HEK293 (cell line): Measurements from ENCODE around the gene GTF2H2C.
A peak's percentile ranks its signal among the peaks of the same experiment; 100 is the strongest.

Experiments used
- GLI4 ChIP-seq: fragments of 450-650 bp; formaldehyde crosslinking; IDR thresholded peaks from 2 replicates; pipeline ENCODE4 v1.5.1; 2016; ENCODE audit warnings: missing biosample characterization, missing genetic modification characterization
- MYNN ChIP-seq: fragments of 450-650 bp; formaldehyde crosslinking; IDR thresholded peaks from 2 replicates; pipeline ENCODE4 v1.5.1; 2016; ENCODE audit warnings: missing biosample characterization, missing genetic modification characterization, borderline replicate concordance
- REPIN1 ChIP-seq: fragments of 450-650 bp; formaldehyde crosslinking; IDR thresholded peaks from 2 replicates; pipeline ENCODE4 v1.5.1; 2017; ENCODE audit warnings: missing biosample characterization, missing genetic modification characterization, low read depth
- TCF7L2 ChIP-seq: IDR thresholded peaks from 2 replicates; pipeline ENCODE4 v1.6.1; 2011; ENCODE audit warnings: low read depth, mild to moderate bottlenecking, inconsistent platforms, low read length, moderate library complexity, borderline replicate concordance
- WT1 ChIP-seq: fragments of 450-650 bp; formaldehyde crosslinking; IDR thresholded peaks from 2 replicates; pipeline ENCODE4 v1.5.1; 2016; ENCODE audit warnings: missing biosample characterization, missing genetic modification characterization
- ZBTB20 ChIP-seq: fragments of 450-650 bp; formaldehyde crosslinking; IDR thresholded peaks from 2 replicates; pipeline ENCODE4 v1.5.1; 2016; ENCODE audit warnings: missing biosample characterization, missing genetic modification characterization
- ZNF10 ChIP-seq: fragments of 450-650 bp; formaldehyde crosslinking; IDR thresholded peaks from 2 replicates; pipeline ENCODE4 v1.5.1; 2017; ENCODE audit warnings: missing biosample characterization, missing genetic modification characterization
- ZNF114 ChIP-seq: fragments of 450-650 bp; formaldehyde crosslinking; IDR thresholded peaks from 2 replicates; pipeline ENCODE4 v1.5.0; 2017; ENCODE audit warnings: missing biosample characterization, missing genetic modification characterization
- ZNF19 ChIP-seq: fragments of 450-650 bp; formaldehyde crosslinking; IDR thresholded peaks from 2 replicates; pipeline ENCODE4; 2016; ENCODE audit warnings: missing biosample characterization, missing genetic modification characterization, low read depth
- ZNF23 ChIP-seq: fragments of 450-650 bp; formaldehyde crosslinking; IDR thresholded peaks from 2 replicates; pipeline ENCODE4 v1.5.1; 2016; ENCODE audit warnings: missing biosample characterization, missing genetic modification characterization, borderline replicate concordance
- ZNF473 ChIP-seq: fragments of 450-650 bp; formaldehyde crosslinking; IDR thresholded peaks from 2 replicates; pipeline ENCODE4 v1.5.1; 2017; ENCODE audit warnings: missing biosample characterization, missing genetic modification characterization
- ZNF529 ChIP-seq: fragments of 450-650 bp; formaldehyde crosslinking; IDR thresholded peaks from 2 replicates; pipeline ENCODE4 v1.5.1; 2017; ENCODE audit warnings: missing genetic modification characterization, missing biosample characterization; ENCODE audit not compliant: insufficient replicate concordance
- ZNF530 ChIP-seq: fragments of 450-650 bp; formaldehyde crosslinking; IDR thresholded peaks from 2 replicates; pipeline ENCODE4 v1.5.1; 2016; ENCODE audit warnings: low read depth, missing biosample characterization, missing genetic modification characterization
- ZNF610 ChIP-seq: fragments of 450-650 bp; formaldehyde crosslinking; IDR thresholded peaks from 2 replicates; pipeline ENCODE4 v1.5.1; 2016; ENCODE audit warnings: missing biosample characterization, missing genetic modification characterization, borderline replicate concordance
- ZNF707 ChIP-seq: fragments of 450-650 bp; formaldehyde crosslinking; IDR thresholded peaks from 2 replicates; pipeline ENCODE4 v1.5.1; 2016; ENCODE audit warnings: missing biosample characterization, missing genetic modification characterization
- ZNF776 ChIP-seq: fragments of 450-650 bp; formaldehyde crosslinking; IDR thresholded peaks from 2 replicates; pipeline ENCODE4 v1.5.0; 2017; ENCODE audit warnings: missing biosample characterization, missing genetic modification characterization, borderline replicate concordance
- ZNF843 ChIP-seq: fragments of 450-650 bp; formaldehyde crosslinking; IDR thresholded peaks from 2 replicates; pipeline ENCODE4 v1.5.1; 2016; ENCODE audit warnings: missing biosample characterization, missing genetic modification characterization
- TF ChIP-seq, protein P1 (sequence below): fragments of 450-650 bp; formaldehyde crosslinking; IDR thresholded peaks from 2 replicates; pipeline ENCODE4 v1.5.1; 2016; ENCODE audit warnings: missing biosample characterization, missing genetic modification characterization
- TF ChIP-seq, protein P2 (sequence below): fragments of 450-650 bp; formaldehyde crosslinking; IDR thresholded peaks from 2 replicates; pipeline ENCODE4 v1.5.1; 2016; ENCODE audit warnings: missing biosample characterization, missing genetic modification characterization
- TF ChIP-seq, protein P3 (sequence below): fragments of 450-650 bp; formaldehyde crosslinking; IDR thresholded peaks from 2 replicates; pipeline ENCODE4 v1.5.1; 2016; ENCODE audit warnings: missing biosample characterization, missing genetic modification characterization
- TF ChIP-seq, protein P4 (sequence below): fragments of 450-650 bp; formaldehyde crosslinking; IDR thresholded peaks from 2 replicates; pipeline ENCODE4 v1.5.1; 2016; ENCODE audit warnings: missing biosample characterization, missing genetic modification characterization

Gene GTF2H2C

DNA sequence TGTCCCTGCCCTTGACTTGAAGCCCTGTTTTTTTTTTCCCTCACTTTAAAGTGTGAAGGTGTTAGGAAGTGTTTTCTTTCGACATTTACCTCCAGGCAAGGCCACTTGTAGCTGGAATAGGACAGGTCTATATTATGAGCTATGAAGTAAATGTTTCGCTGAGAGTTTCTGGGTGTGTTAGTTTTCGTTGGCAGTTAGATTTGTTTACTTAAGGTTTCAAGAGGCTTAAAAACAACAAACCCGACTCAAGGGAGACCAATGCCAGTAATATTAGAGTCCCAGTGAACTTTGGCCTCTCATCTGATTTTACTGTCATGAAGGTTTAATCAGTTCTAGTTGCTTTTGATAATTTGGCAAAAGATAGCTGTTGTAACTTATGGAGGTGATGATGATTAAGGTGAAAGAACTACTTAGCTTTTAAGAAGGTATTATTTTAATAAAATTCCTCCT is 42.2 kb upstream of the GTF2H2C start (continued):
- TF ChIP-seq, protein P1, sequence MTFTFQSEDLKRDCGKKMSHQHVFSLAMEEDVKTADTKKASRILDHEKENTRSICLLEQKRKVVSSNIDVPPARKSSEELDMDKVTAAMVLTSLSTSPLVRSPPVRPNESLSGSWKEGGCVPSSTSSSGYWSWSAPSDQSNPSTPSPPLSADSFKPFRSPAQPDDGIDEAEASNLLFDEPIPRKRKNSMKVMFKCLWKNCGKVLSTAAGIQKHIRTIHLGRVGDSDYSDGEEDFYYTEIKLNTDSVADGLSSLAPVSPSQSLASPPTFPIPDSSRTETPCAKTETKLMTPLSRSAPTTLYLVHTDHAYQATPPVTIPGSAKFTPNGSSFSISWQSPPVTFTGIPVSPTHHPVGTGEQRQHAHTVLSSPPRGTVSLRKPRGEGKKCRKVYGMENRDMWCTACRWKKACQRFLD, result no peak
- TF ChIP-seq ZNF529 (tag by site-specific recombination) (no peak), ZNF776 (no peak), ZNF707 (tag by site-specific recombination) (no peak), ZNF114 (tag by site-specific recombination) (no peak), TCF7L2 (peak; percentile 61; the same call in 1 of the 2 replicates), ZNF473 (no peak), ZNF10 (tag by site-specific recombination) (peak; percentile 59; the same call in 1 of the 2 replicates), GLI4 (tag by site-specific recombination) (no peak), ZNF610 (peak; percentile 67; the same call in 1 of the 2 replicates), ZNF19 (tag by site-specific recombination) (0 out of 2 replicates have a peak, but pooled peaks have one; percentile 35), REPIN1 (tag by site-specific recombination) (no peak), ZNF530 (tag by site-specific recombination) (no peak), ZNF843 (tag by site-specific recombination) (peak; percentile 98), WT1 (tag by site-specific recombination) (peak; percentile 98), ZBTB20 (no peak), ZNF23 (tag by site-specific recombination) (no peak), MYNN (tag by site-specific recombination) (no peak)
- TF ChIP-seq, protein P2, sequence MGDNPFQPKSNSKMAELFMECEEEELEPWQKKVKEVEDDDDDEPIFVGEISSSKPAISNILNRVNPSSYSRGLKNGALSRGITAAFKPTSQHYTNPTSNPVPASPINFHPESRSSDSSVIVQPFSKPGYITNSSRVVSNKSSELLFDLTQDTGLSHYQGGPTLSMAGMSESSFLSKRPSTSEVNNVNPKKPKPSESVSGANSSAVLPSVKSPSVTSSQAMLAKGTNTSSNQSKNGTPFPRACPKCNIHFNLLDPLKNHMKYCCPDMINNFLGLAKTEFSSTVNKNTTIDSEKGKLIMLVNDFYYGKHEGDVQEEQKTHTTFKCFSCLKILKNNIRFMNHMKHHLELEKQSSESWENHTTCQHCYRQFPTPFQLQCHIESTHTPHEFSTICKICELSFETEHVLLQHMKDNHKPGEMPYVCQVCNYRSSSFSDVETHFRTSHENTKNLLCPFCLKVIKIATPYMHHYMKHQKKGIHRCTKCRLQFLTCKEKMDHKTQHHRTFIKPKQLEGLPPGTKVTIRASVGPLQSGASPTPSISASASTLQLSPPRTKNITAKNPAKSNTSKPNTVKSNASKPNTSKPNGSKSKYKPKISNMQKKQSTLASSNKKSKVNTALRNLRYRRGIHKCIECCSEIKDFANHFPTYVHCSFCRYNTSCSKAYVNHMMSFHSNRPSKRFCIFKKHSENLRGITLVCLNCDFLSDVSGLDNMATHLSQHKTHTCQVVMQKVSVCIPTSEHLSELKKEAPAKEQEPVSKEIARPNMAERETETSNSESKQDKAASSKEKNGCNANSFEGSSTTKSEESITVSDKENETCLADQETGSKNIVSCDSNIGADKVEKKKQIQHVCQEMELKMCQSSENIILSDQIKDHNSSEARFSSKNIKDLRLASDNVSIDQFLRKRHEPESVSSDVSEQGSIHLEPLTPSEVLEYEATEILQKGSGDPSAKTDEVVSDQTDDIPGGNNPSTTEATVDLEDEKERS (tag by site-specific recombination), result no peak
- TF ChIP-seq, protein P3, sequence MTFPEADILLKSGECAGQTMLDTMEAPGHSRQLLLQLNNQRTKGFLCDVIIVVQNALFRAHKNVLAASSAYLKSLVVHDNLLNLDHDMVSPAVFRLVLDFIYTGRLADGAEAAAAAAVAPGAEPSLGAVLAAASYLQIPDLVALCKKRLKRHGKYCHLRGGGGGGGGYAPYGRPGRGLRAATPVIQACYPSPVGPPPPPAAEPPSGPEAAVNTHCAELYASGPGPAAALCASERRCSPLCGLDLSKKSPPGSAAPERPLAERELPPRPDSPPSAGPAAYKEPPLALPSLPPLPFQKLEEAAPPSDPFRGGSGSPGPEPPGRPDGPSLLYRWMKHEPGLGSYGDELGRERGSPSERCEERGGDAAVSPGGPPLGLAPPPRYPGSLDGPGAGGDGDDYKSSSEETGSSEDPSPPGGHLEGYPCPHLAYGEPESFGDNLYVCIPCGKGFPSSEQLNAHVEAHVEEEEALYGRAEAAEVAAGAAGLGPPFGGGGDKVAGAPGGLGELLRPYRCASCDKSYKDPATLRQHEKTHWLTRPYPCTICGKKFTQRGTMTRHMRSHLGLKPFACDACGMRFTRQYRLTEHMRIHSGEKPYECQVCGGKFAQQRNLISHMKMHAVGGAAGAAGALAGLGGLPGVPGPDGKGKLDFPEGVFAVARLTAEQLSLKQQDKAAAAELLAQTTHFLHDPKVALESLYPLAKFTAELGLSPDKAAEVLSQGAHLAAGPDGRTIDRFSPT (tag by site-specific recombination), result peak; percentile 26; the same call in 1 of the 2 replicates
- TF ChIP-seq, protein P4, sequence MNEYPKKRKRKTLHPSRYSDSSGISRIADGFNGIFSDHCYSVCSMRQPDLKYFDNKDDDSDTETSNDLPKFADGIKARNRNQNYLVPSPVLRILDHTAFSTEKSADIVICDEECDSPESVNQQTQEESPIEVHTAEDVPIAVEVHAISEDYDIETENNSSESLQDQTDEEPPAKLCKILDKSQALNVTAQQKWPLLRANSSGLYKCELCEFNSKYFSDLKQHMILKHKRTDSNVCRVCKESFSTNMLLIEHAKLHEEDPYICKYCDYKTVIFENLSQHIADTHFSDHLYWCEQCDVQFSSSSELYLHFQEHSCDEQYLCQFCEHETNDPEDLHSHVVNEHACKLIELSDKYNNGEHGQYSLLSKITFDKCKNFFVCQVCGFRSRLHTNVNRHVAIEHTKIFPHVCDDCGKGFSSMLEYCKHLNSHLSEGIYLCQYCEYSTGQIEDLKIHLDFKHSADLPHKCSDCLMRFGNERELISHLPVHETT (tag by site-specific recombination), result peak; percentile 82; the same call in 1 of the 2 replicates
